HG03103 (cell line): ENCODE data around the gene C2orf78.
"Not testable (repeated sequence)": the region's sequence is repeated elsewhere in the genome, so short reads cannot be mapped to it uniquely, and the experiment has no call there.

Experiments
- ATAC-seq: cut with Tn5 transposase; IDR thresholded peaks from one replicate; pipeline ENCODE4 v1.9.1; 2021; ENCODE audit warnings: low read depth; ENCODE audit not compliant: unreplicated experiment

C2orf78 gene

GRCh38 chr2:73779467-73780236 lies 4.3 kb upstream of the C2orf78 start, which contains the start of gene DUSP11:
Gene DUSP11, minus strand, starts transcription at chr2:73780103. Its CDS starts 129 bp downstream, at chr2:73779974.
- peak; percentile 96 for ATAC-seq

- no peak for ATAC-seq
Observed at GRCh38 chr2:73780237-73780582, 3.8 kb upstream of the C2orf78 start.

- not testable (repeated sequence) for ATAC-seq
Observed at GRCh38 chr2:73783402-73783801, 581 bp upstream of the C2orf78 start.

- no peak for ATAC-seq
Observed at GRCh38 chr2:73811878-73812277, 27.9 kb downstream of the C2orf78 start.

- ATAC-seq = no peak
Observed at GRCh38 chr2:73812635-73813034, 28.7 kb downstream of the C2orf78 start.

- no peak for ATAC-seq
Observed at GRCh38 chr2:73818296-73818695, 34.3 kb downstream of the C2orf78 start.

- ATAC-seq = no peak
Observed at GRCh38 chr2:73821227-73821626, 37.2 kb downstream of the C2orf78 start.

- ATAC-seq = no peak
Observed at GRCh38 chr2:73821669-73822068, 37.7 kb downstream of the C2orf78 start.

GRCh38 chr2:73822276-73822675 lies 38.3 kb downstream of the C2orf78 start:
- peak; percentile 43 for ATAC-seq

- ATAC-seq = no peak
Observed at GRCh38 chr2:73822991-73823390, 39.0 kb downstream of the C2orf78 start.

GRCh38 chr2:73823416-73823815 lies 39.4 kb downstream of the C2orf78 start:
- ATAC-seq = no peak

- no peak for ATAC-seq
Observed at GRCh38 chr2:73823916-73824523, 40.0 kb downstream of the C2orf78 start.

- ATAC-seq = no peak
Observed at GRCh38 chr2:73825408-73825807, 41.4 kb downstream of the C2orf78 start.

GRCh38 chr2:73827018-73827417 lies 43.0 kb downstream of the C2orf78 start:
- no peak for ATAC-seq

- no peak for ATAC-seq
Observed at GRCh38 chr2:73827660-73828388, 43.8 kb downstream of the C2orf78 start.

GRCh38 chr2:73828389-73828817 lies 44.4 kb downstream of the C2orf78 start:
- no peak for ATAC-seq

- peak; percentile 79 for ATAC-seq
Observed at GRCh38 chr2:73828818-73829570, 45.0 kb downstream of the C2orf78 start, which contains the start of gene STAMBP. Gene STAMBP, plus strand, starts transcription at chr2:73828961. Its CDS starts 1,896 bp downstream, at chr2:73830857.

- ATAC-seq = no peak
Observed at GRCh38 chr2:73830871-73831401, 47.0 kb downstream of the C2orf78 start.

- ATAC-seq = no peak
Observed at GRCh38 chr2:73832930-73833329, 48.9 kb downstream of the C2orf78 start.
